Measurements from ENCODE around the gene PTAFR. TPM values are rescaled to one million over a fixed set of nuclear protein-coding genes. Genes with fewer than 3 reads are reported as not detected.

The PTAFR gene
- total and polyA plus RNA-seq, 2 of the 8 experiments (the other 6 are each of a cell fraction or from before 2014, with no cell fraction given): 1.2 to 4.9 TPM

GRCh38 chr1:28175955-28176485 lies 470 bp downstream of the PTAFR start:
- Histone ChIP-seq H2AK5ac (ENCODE audit: low read depth, low read length) (no peak overlapping the region), H3K27ac (ENCODE audit: low read depth, low read length) (no peak overlapping the region; the same call in 1 of the 2 replicates), H2BK12ac (ENCODE audit: low read depth, low read length) (no peak overlapping the region), H2AFZ (ENCODE audit: low read length) (no peak overlapping the region), H2BK120ac (replicated peaks; ENCODE audit: low read depth, low read length) (no peak overlapping the region), H3K4me1 (replicated peaks in 1 of 4; ENCODE audit: control insufficient read depth in 3 of 4, insufficient read depth in 4 of 4, low read length in 3 of 4) (peaks cover 0 to 3% (median 0%) of the 10 kb centered on the region in 4 experiments; a peak in 1 of 7 replicates), H4K8ac (ENCODE audit: extremely low read depth, insufficient read depth, low read length) (no peak overlapping the region), H3K14ac (ENCODE audit: insufficient read length) (no peak overlapping the region), H3K23me2 (ENCODE audit: low read depth, low read length) (no peaks in the 10 kb centered on the region), H3K23ac (ENCODE audit: insufficient read length) (no peak overlapping the region), H2BK15ac (ENCODE audit: low read length) (no peak overlapping the region), H3K9ac (replicated peaks in 1 of 4; ENCODE audit: extremely low read depth in 1 of 4, low read depth in 3 of 4, low read length in 3 of 4) (no peak overlapping the region), H4K91ac (replicated peaks; ENCODE audit: insufficient read length, low read length) (no peak overlapping the region), H3K56ac (replicated peaks; ENCODE audit: insufficient read length, low read depth, low read length) (no peak overlapping the region), H3K4ac (replicated peaks; ENCODE audit: insufficient read length, low read depth, low read length) (no peak overlapping the region), H3K79me1 (ENCODE audit: low read depth, low read length) (no peaks in the 10 kb centered on the region), H3K9me3 (ENCODE audit: insufficient read depth in 2 of 2, low read depth in 1 of 2, low read length in 1 of 2) (no peaks in the 10 kb centered on the region), H3K79me2 (ENCODE audit: control insufficient read depth in 1 of 2, insufficient read depth in 2 of 2, low read length in 2 of 2) (no peaks in the 10 kb centered on the region), H2BK5ac (ENCODE audit: low read depth, low read length) (no peak overlapping the region), H3K4me3 (ENCODE audit: extremely low read depth in 1 of 4, insufficient read depth in 2 of 4, low read depth in 3 of 4, low read length in 4 of 4) (no peak overlapping the region), H2BK20ac (ENCODE audit: low read length) (no peak overlapping the region), H3K4me2 (ENCODE audit: insufficient read depth in 1 of 2, low read depth in 2 of 2, low read length in 2 of 2) (no peak overlapping the region), H3K18ac (ENCODE audit: extremely low read depth, low read length) (no peak overlapping the region; the same call in 1 of the 2 replicates), H4K5ac (ENCODE audit: insufficient read length, low read depth, low read length) (no peak overlapping the region), H3K36me3 (ENCODE audit: control insufficient read depth in 2 of 4, insufficient read depth in 4 of 4, low read length in 3 of 4) (no peaks in the 10 kb centered on the region), H3K27me3 (replicated peaks in 1 of 4; ENCODE audit: control insufficient read depth in 3 of 4, extremely low read depth in 1 of 4, insufficient read depth in 3 of 4, low read length in 3 of 4) (no peaks in the 10 kb centered on the region), H4K20me1 (replicated peaks in 1 of 2; ENCODE audit: control insufficient read depth in 1 of 2, insufficient read depth in 2 of 2, low read length in 2 of 2) (no peaks in the 10 kb centered on the region)
- WGBS, 2 experiments (ENCODE audit: extremely low coverage in 1 of 2, insufficient coverage in 1 of 2, insufficient read length in 1 of 2, insufficient replicate concordance in 2 of 2, low coverage in 1 of 2, low lambda C conversion rate in 2 of 2, missing lambda C conversion rate in 1 of 2): 88% methylated on average over 8 of the region's 8 CpGs; no CpG with 5 or more reads in 1 of the 2 experiments
- ChIA-PET CTCF (ENCODE audit: partially characterized antibody) (interaction anchor here (1.0 to 4.0 kb wide), 3 partner anchors 11 to 85 kb away, joined by 4 to 9 read pairs (median 5); no protein-coding TSS in a partner anchor), POLR2A (ENCODE audit: partially characterized antibody) (no interaction called here)
- DNase-seq (ENCODE audit: low read depth in 1 of 2, low spot score in 2 of 2) (no peak), FAIRE-seq (no peak)
- TF ChIP-seq USF2 (IDR thresholded peaks at IDR 0.05; ENCODE audit: low read length): no peak
- TF ChIP-seq SP4 (IDR thresholded peaks at IDR 0.05; ENCODE audit: low read length): no peak
- no peak for TF ChIP-seq SP1 (IDR thresholded peaks at IDR 0.05; ENCODE audit: low read depth, low read length)
- TF ChIP-seq MAFK (IDR thresholded peaks at IDR 0.05; ENCODE audit: low read depth, low read length): no peak
- no peak for TF ChIP-seq TCF12 (IDR thresholded peaks at IDR 0.05; ENCODE audit: low read depth, low read length)
- no peak for TF ChIP-seq RAD21 (IDR thresholded peaks at IDR 0.05 in 1 of 2, conservative IDR thresholded peaks at IDR 0.05 in 1 of 2; ENCODE audit: low read depth in 2 of 2, low read length in 2 of 2)
- TF ChIP-seq RBBP5 (IDR thresholded peaks at IDR 0.05; ENCODE audit: borderline replicate concordance, low read depth, low read length): no peak
- TF ChIP-seq NRF1 (IDR thresholded peaks at IDR 0.05; ENCODE audit: low read depth, low read length): no peak
- TF ChIP-seq HDAC6 (IDR thresholded peaks at IDR 0.05; ENCODE audit: low read depth, low read length): no peak
- TF ChIP-seq PHF8 (conservative IDR thresholded peaks at IDR 0.05; ENCODE audit: low read depth, low read length): no peak
- TF ChIP-seq GABPA (IDR thresholded peaks at IDR 0.05; ENCODE audit: borderline replicate concordance, insufficient read depth, low read length): no peak
- no peak for TF ChIP-seq CBX5 (IDR thresholded peaks at IDR 0.05; ENCODE audit: low read depth, low read length)
- TF ChIP-seq RFX5 (IDR thresholded peaks at IDR 0.05; ENCODE audit: borderline replicate concordance, low read depth, low read length): no peak
